ENCODE data around the gene TTN.

DNA sequence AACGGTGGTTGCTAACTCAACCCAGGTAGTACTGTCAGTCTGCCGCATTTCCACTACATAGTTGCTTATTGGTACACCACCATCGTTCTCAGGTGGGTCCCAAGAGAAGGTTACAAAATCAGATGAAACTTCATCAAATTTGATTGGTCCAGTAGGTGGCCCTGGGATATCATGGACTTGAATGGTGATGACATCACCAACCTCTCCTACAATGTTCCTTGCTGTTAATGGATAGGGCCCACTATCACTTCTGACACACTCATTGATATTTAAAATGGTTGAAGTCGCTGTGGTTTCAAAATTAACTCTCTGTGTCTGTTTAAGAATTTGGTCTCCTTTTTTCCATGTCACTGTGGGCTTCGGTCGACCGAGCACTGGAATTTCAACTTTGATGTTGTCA, 232.4 kb downstream of the TTN start:
- TF ChIP-seq, protein P1, sequence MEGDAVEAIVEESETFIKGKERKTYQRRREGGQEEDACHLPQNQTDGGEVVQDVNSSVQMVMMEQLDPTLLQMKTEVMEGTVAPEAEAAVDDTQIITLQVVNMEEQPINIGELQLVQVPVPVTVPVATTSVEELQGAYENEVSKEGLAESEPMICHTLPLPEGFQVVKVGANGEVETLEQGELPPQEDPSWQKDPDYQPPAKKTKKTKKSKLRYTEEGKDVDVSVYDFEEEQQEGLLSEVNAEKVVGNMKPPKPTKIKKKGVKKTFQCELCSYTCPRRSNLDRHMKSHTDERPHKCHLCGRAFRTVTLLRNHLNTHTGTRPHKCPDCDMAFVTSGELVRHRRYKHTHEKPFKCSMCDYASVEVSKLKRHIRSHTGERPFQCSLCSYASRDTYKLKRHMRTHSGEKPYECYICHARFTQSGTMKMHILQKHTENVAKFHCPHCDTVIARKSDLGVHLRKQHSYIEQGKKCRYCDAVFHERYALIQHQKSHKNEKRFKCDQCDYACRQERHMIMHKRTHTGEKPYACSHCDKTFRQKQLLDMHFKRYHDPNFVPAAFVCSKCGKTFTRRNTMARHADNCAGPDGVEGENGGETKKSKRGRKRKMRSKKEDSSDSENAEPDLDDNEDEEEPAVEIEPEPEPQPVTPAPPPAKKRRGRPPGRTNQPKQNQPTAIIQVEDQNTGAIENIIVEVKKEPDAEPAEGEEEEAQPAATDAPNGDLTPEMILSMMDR (conservative IDR thresholded peaks at IDR 0.05; ENCODE audit: low read depth, low read length) = no peak
- TF ChIP-seq EZH2phosphoT487 (IDR thresholded peaks at IDR 0.05; ENCODE audit: borderline replicate concordance, low read length) = no peak

Measured in PC-3 (cell line).